Ascending aorta (tissue), 2 donors: ENCODE data around the gene CEP295NL. TPM values are rescaled to one million over a fixed set of nuclear protein-coding genes. Genes with fewer than 3 reads are reported as not detected.

Source experiments
- DNase-seq, 2 donors: peaks; one replicate each; pipeline ENCODE4 v3.0.0-alpha.2; 2019; ENCODE audit warnings: low spot score in 2 of 2
- H3K27ac ChIP-seq, 2 donors: fragments of 200-600 bp; sonication (generic); one replicate each; pipeline ENCODE4 v1.5.1; 2016 to 2017; ENCODE audit warnings: mild to moderate bottlenecking in 1 of 2
- H3K27me3 ChIP-seq: fragments of 200-600 bp; sonication (generic); one replicate; pipeline ENCODE4 v1.5.1; 2017
- H3K36me3 ChIP-seq, 2 donors: fragments of 200-600 bp; sonication (generic); one replicate each; pipeline ENCODE4 v1.5.1; 2016
- H3K4me1 ChIP-seq, 2 donors: fragments of 200-600 bp; sonication (generic); one replicate each; pipeline ENCODE4 v1.5.1; 2016 to 2017; ENCODE audit warnings: mild to moderate bottlenecking in 1 of 2
- H3K4me3 ChIP-seq, 2 donors: fragments of 200-600 bp; sonication (generic); one replicate each; pipeline ENCODE4 v1.5.1; 2016 to 2017; ENCODE audit warnings: mild to moderate bottlenecking in 1 of 2
- H3K9me3 ChIP-seq, 2 donors: fragments of 200-600 bp; sonication (generic); one replicate each; pipeline ENCODE4 v1.5.1; 2016
- intact Hi-C: fragments of 100-400 bp; cut with DNase I; formaldehyde crosslinking; loops from one replicate; pipeline ENCODE4 v1.15.1; 2023
- total RNA-seq: library from RNA; depleted of rRNA; stranded (reverse); fragments of >200 nt; gene quantifications from one replicate; pipeline ENCODE4 v1.1.0, GENCODE V29; 2016
- TF ChIP-seq, protein P1 (sequence below), 3 experiments: fragments of 200-600 bp in 2 of 3; fragments of 450-650 bp in 1 of 3; sonication (generic) in 2 of 3; IDR thresholded peaks; one replicate each; pipeline ENCODE4 v1.5.1; 2016 to 2019; ENCODE audit warnings: antibody characterized with exemption in 3 of 3, mild to moderate bottlenecking in 1 of 3, moderate library complexity in 1 of 3

CEP295NL gene
- total RNA-seq, 1 donor from 2014 or later, result 10.7 TPM

DNA sequence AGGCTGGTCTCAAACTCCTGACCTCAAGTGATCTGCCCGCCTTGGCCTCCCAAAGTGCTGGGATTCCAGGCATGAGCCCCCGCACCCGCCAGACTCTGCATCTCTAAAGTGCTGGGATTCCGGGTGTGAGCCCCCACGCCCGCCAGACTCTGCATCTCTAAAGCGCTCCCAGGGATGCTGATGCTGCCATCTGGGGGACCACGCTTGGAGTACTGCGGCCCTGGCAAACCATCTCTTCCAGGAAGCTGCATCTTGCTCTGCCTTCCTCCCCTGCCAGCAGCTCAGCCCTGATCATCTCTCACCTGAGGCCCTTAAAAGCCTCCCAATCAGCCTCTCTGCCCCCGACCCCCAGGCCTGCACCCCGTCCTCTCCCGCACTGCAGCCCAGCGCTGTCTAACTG, 4.1 kb downstream of the CEP295NL start:
- no peaks in the 10 kb centered on the region for H3K27me3 ChIP-seq
- no peak for DNase-seq
- H3K4me3 ChIP-seq, result no peak overlapping the region
- H3K27ac ChIP-seq, result peak overlapping the region in 1 of 2 donors; percentile 10
- peaks cover 24 to 26% of the 10 kb centered on the region in 2 donors for H3K36me3 ChIP-seq
- TF ChIP-seq, protein P1, sequence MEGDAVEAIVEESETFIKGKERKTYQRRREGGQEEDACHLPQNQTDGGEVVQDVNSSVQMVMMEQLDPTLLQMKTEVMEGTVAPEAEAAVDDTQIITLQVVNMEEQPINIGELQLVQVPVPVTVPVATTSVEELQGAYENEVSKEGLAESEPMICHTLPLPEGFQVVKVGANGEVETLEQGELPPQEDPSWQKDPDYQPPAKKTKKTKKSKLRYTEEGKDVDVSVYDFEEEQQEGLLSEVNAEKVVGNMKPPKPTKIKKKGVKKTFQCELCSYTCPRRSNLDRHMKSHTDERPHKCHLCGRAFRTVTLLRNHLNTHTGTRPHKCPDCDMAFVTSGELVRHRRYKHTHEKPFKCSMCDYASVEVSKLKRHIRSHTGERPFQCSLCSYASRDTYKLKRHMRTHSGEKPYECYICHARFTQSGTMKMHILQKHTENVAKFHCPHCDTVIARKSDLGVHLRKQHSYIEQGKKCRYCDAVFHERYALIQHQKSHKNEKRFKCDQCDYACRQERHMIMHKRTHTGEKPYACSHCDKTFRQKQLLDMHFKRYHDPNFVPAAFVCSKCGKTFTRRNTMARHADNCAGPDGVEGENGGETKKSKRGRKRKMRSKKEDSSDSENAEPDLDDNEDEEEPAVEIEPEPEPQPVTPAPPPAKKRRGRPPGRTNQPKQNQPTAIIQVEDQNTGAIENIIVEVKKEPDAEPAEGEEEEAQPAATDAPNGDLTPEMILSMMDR (IDR thresholded peaks at IDR 0.05), result no peak
- intact Hi-C loops, result no loop called here
- H3K9me3 ChIP-seq, result no peaks in the 10 kb centered on the region
- peaks cover 19 to 56% of the 10 kb centered on the region in 2 donors for H3K4me1 ChIP-seq

DNA sequence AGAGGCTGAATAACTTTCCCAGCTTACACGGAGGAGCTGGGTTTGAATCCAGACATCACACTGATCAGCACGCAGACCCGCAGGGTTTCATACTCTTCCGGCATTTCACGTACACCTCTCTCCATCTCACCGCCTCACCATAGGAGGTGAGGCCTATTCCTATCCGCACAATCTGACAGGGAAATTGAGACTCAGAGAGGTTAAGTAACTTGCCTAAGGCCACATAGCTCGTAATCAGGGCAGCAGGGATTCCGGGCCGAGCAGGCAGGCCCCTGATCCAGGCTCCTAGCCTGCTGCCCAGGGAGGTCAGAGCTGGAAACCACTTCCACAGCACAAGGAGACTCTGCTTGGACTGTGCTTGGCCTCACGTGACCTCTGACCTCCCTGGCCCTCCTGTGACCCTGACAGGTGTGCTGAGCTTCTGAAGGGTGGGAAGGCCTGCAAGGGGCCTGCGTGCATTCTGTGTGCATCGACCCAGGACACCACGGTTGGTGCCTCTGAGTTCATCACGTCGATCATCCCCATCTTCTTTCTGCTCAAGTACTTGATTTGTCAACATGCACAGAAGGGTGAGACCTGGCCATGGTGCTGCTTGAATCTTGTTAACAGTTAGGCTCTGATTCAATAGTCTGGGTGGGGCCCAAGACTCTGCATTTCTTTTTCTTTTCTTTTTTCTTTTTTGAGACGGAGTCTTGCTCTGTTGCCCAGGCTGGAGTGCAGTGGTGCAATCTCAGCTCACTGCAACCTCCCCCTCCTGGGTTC, 4.7 kb downstream of the CEP295NL start:
- Histone ChIP-seq H3K4me1 (peaks cover 19 to 59% of the 10 kb centered on the region in 2 donors), H3K27me3 (no peaks in the 10 kb centered on the region), H3K36me3 (peaks cover 18 to 26% of the 10 kb centered on the region in 2 donors), H3K4me3 (no peak overlapping the region), H3K27ac (no peak overlapping the region), H3K9me3 (no peaks in the 10 kb centered on the region)
- TF ChIP-seq, protein P1 (IDR thresholded peaks at IDR 0.05), result no peak
- no peak for DNase-seq
- intact Hi-C loops, result no loop called here

DNA sequence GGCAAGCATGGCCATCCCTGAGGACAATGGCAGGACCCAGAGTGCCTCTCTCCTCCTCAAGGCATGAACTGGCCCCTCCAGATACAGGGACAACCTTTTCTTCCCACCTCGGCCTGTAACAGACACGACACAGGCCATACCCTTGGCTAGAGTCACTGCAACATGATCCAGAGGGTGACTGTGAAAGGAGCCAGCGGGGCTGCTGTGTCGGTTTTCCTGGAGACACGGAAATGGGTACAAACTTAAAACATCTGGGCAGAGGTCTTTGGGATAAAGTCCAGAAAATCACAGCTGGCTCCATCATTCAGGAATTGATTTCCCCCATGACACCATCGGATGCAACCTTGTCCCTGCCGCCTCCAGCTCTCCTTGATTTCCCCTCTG, 5.3 kb downstream of the CEP295NL start:
- Histone ChIP-seq H3K9me3 (no peaks in the 10 kb centered on the region), H3K36me3 (peaks cover 18 to 25% of the 10 kb centered on the region in 2 donors), H3K27ac (peak overlapping the region in 1 of 2 donors; percentile 62), H3K4me3 (no peak overlapping the region), H3K27me3 (no peaks in the 10 kb centered on the region), H3K4me1 (peaks cover 19 to 59% of the 10 kb centered on the region in 2 donors)
- TF ChIP-seq, protein P1 (IDR thresholded peaks at IDR 0.05), result no peak
- intact Hi-C loops, result loop anchor here (2.0 kb wide), 1 partner anchor 23 kb away; no protein-coding TSS in a partner anchor
- DNase-seq, result no peak

DNA sequence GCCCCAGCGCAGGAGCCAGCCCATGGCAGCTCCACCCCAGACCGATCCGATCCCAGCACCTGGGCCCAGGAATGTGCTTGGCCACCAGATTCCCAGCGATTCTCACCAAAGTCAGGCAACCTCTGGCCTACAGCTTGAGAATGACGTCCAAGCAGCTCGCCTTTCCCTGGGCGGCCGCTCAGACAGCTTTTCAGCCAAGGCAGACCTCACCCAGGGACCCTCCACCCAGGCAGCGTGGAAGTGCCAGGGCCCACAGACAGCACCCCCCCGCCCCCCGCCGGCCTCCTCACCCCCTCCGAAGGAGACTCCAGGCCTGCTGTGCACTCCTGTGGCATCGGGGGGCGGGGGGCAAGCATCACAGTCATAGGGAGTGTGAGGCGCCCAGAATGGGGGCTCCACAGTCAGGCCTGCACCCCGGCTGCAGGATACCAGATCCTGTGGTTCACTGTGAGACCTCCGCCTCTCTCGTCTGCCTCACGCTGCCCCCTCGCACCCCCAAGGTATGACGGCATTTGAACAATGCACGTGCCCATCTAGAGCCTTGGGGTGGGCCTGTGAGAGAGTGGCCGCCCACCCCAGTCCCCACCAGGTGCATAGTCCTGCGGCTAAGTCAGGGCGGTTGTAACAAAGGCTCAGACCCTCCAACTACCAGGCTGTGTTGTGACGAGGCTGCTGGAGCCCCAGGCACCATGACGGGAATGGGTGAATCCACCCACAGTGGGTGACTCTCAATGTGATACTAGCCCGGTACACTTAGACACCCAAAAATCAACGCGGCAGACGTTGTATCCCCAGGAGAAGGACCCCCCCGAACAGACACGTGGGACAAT, 6.0 kb downstream of the CEP295NL start:
- TF ChIP-seq, protein P1 (IDR thresholded peaks at IDR 0.05), result no peak
- intact Hi-C loops, result loop anchor here (2.0 kb wide), 1 partner anchor 24 kb away; no protein-coding TSS in a partner anchor
- Histone ChIP-seq H3K9me3 (no peaks in the 10 kb centered on the region), H3K36me3 (peaks cover 14 to 23% of the 10 kb centered on the region in 2 donors), H3K27ac (peak overlapping the region; percentile 56 to 62), H3K27me3 (no peaks in the 10 kb centered on the region), H3K4me1 (peaks cover 19 to 63% of the 10 kb centered on the region in 2 donors), H3K4me3 (peak overlapping the region in 1 of 2 donors; percentile 18)
- DNase-seq, result no peak

DNA sequence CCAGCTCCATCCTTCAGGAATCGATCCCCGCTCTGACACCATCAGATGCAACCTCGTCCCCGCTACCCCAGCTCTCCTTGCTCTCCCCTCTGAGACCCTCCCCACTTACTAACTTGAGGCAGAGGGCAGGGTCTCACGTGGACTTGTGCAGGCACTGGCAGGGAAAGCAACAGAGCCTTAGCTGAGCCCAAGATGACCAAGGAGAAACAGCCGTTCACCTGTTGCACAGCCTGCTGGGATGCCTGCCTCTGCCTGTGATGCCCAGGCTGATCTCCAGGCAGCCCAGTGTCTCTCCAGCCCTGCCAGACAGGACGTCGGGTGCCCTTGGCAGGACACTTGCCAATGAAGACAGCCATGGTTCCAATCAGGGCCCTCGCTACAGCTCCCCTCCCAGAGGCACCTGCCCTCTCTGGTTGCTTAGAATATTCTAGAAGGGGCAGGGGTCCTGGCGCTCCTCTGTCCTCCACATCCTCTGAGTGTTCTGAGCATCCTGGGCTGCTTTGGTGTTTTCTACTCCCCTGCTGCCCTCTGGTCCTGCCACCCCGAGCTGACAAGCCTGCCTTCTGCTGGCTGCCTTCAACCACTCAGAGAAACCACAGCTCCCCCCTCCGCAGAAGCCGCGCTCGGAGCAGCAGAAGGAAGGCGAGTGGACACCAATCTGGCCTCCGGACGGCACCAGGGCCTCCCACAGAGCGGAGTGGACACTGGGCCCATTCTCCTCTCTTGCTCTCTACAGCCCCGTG, 6.7 kb downstream of the CEP295NL start:
- DNase-seq, result no peak
- peak overlapping the region; percentile 56 to 62 for H3K27ac ChIP-seq
- H3K9me3 ChIP-seq, result no peaks in the 10 kb centered on the region
- H3K4me1 ChIP-seq, result peaks cover 19 to 64% of the 10 kb centered on the region in 2 donors
- peaks cover 14 to 28% of the 10 kb centered on the region in 2 donors for H3K36me3 ChIP-seq
- no peaks in the 10 kb centered on the region for H3K27me3 ChIP-seq
- intact Hi-C loops, result loop anchor here (2.0 kb wide), 1 partner anchor 25 kb away; no protein-coding TSS in a partner anchor
- H3K4me3 ChIP-seq, result peak overlapping the region in 1 of 2 donors; percentile 18
- TF ChIP-seq, protein P1 (IDR thresholded peaks at IDR 0.05), result peak in 1 of 3 experiments; percentile 12
